GM12874 (cell line): ENCODE data around the gene MBTD1.

Source experiments
- TF ChIP-seq, protein P1 (sequence below): IDR thresholded peaks from 2 replicates; pipeline ENCODE4 v1.5.1; 2011; ENCODE audit warnings: low read depth, mild to moderate bottlenecking, control low read depth, low read length, moderate library complexity; ENCODE audit not compliant: insufficient read depth

Gene MBTD1

DNA sequence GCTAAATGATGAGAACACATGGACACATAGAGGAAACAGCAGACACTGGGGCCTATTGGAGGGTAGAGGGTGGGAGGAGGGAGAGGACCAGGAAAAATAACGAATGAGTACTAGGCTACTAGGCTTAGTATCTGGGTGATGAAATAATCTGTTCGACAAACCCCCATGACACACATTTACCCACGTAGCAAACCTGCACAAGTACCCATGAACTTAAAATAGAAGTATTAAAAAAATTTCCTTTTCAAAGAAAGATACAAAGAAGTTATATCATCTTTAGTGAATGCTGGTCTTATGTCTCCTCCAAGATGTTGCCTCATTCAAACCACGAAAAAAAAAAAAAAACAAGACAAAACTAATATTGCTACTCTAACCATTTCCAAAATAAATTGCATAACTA, 31.7 kb downstream of the MBTD1 start:
- TF ChIP-seq, protein P1, sequence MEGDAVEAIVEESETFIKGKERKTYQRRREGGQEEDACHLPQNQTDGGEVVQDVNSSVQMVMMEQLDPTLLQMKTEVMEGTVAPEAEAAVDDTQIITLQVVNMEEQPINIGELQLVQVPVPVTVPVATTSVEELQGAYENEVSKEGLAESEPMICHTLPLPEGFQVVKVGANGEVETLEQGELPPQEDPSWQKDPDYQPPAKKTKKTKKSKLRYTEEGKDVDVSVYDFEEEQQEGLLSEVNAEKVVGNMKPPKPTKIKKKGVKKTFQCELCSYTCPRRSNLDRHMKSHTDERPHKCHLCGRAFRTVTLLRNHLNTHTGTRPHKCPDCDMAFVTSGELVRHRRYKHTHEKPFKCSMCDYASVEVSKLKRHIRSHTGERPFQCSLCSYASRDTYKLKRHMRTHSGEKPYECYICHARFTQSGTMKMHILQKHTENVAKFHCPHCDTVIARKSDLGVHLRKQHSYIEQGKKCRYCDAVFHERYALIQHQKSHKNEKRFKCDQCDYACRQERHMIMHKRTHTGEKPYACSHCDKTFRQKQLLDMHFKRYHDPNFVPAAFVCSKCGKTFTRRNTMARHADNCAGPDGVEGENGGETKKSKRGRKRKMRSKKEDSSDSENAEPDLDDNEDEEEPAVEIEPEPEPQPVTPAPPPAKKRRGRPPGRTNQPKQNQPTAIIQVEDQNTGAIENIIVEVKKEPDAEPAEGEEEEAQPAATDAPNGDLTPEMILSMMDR = no peak

DNA sequence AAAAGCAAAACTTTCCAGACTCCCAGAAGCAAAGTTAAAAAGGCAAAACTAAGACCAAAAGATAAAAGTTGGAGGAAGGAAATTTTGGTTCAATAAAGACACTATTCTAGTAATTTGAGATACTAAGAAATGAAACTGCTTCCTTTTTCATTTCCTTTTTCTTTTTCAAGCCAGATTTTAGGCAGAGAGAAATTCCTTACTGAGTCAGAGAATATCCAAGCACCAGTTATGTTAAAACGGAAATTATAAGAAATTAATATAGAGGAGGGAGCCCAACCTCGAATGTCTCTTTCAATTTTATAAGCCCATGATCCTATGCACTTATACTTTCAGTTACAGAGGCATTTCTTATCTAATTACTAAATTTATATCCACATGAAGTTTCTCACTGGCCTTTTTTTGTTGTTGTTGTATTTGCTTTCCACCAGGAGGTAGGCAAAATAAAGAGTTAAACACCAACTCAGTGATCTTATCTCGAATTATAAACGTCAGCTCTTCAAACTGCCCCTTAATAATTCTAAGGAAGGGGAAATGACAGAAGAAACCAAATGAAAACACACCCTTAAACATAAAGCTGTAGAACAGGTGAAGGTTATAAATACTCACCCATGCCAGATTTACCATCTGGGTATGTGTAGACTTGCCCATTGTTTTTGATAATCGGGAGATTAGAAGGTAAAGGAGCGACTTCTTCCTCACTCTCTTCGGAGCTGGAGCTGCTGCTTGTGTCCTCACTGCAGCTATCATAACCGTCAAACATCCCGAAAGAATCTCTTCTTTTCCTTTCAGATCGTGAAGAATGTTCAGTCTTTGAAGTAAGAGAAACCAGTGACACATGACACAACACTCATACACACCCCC, 35.2 kb downstream of the MBTD1 start:
- TF ChIP-seq, protein P1 = no peak

DNA sequence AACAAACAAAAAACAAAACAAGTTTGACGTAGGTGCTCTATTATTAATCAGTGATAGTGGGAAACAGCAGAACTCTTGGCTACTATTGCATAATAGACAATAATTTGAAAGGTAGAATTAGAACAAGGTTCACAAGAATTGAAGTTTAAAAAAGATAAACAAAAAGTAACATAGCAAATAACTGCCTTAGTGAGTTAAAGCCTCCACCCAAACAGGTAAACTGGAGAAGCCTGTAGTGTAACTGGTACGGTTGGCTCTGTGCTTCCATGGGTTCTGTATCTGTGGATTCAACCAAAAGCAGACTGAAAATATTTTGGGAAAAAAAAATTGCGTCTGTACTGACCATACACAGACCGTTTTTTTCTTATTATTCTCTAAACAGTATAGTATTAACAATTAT, 38.5 kb downstream of the MBTD1 start:
- TF ChIP-seq, protein P1 = no peak

DNA sequence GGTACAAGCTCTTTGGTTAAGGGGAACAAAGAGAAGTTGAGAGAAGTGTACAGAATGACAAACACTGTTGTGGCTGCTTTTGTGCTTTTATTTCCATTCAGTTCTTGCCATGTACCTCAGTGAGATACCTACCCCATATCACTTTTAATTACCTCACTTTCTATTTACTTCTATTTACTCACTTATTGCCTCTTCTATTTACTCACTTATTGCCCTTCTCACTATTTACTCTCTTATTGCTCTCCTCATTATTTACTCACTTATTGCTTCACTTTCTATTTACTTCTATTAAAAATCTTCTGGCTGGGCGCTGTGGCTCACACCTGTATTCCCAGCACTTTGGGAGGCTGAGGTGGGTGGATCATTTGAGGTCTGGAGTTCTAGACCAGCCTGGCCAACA, 41.9 kb downstream of the MBTD1 start:
- TF ChIP-seq, protein P1 = no peak

DNA sequence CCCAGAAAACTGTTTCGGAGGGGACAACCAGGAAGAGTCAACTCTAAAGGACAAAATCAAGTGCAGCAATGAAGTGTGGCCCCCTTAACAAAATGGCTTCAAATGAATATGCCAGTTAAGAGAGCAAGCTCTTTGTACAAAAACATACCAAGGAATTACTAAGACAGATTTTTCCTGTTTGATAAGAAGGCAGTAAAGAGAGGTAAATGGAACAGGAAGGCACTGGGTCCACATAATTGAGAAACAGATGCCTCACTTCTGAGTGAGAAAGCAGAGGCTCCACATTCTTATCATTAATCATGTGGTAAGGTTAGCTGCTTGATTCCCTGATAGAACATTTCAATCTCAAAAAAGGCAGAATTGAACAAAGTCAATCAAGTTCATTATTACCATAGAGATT, 44.9 kb downstream of the MBTD1 start:
- TF ChIP-seq, protein P1 = no peak

DNA sequence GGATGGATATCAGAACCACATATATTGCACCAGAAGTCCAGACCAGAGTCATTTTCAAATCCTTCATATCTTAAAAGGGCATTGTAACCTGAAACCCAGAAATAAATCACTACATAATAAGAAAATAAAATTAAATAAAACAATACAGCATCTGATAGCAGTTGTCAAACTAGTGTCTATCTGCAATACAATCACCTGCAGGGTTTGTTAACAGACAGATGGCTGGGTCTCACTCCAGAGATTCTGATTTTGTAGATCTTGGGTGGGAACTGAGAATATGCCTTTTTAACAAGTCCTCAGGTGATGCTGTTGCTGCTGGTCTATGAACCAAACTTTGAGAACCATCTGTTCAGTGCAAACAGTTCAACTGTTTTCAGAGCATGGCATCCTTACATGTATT, 56.0 kb downstream of the MBTD1 start:
- TF ChIP-seq, protein P1 = no peak

DNA sequence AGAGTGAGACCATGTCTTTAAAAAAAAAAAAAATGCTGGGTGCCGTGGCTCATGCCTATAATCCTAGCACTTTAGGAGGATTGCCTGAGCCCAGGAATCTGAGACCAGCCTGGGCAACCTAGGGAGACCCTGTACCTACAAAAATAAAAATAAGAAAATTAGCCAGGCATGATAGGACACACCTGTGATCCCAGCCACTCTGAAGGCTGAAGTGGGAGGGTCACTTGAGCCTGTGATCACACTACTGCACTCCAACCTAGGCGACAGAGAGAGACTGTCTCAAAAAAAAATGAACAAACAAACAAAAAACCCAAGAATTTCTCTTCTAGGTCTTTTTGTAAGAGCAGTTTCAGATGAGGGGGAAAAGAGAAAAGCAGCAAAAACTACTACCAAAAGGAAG, 59.0 kb downstream of the MBTD1 start:
- TF ChIP-seq, protein P1 = no peak
